Stimulated activated CD8-positive, alpha-beta memory T cell treated with anti-CD3 and anti-CD28 coated beads, Interleukin-4, amount 100 ng/mL, for 24 hours (primary cell): ENCODE results near the gene FIBP.

ENCODE experiments used
- DNase-seq: peaks from one replicate; pipeline ENCODE4 v3.0.0-alpha.2; 2020; ENCODE audit warnings: low read depth

Gene FIBP

GRCh38 chr11:65870706-65871681, 17.3 kb downstream of the FIBP start:
- no peak for DNase-seq

GRCh38 chr11:65870307-65870658, 18.0 kb downstream of the FIBP start:
- DNase-seq, result no peak

- DNase-seq, result no peak
Measured at GRCh38 chr11:65869643-65870306, 18.5 kb downstream of the FIBP start.

- DNase-seq, result no peak
Measured at GRCh38 chr11:65868907-65869306, 19.4 kb downstream of the FIBP start.

GRCh38 chr11:65868076-65868667, 20.1 kb downstream of the FIBP start:
- no peak for DNase-seq

GRCh38 chr11:65867284-65868071, 20.8 kb downstream of the FIBP start:
- peak; percentile 24 for DNase-seq

- no peak for DNase-seq
Measured at GRCh38 chr11:65866509-65867283, 21.6 kb downstream of the FIBP start.

GRCh38 chr11:65865550-65866172, 22.6 kb downstream of the FIBP start:
- DNase-seq, result no peak

- DNase-seq, result no peak
Measured at GRCh38 chr11:65864706-65865471, 23.4 kb downstream of the FIBP start.

GRCh38 chr11:65863889-65864705, 24.2 kb downstream of the FIBP start:
- no peak for DNase-seq

GRCh38 chr11:65862941-65863888, 25.1 kb downstream of the FIBP start:
- DNase-seq, result no peak

- no peak for DNase-seq
Measured at GRCh38 chr11:65862191-65862735, 26.0 kb downstream of the FIBP start.

- DNase-seq, result no peak
Measured at GRCh38 chr11:65861533-65862183, 26.6 kb downstream of the FIBP start.

GRCh38 chr11:65861165-65861505, 27.1 kb downstream of the FIBP start:
- no peak for DNase-seq

- DNase-seq, result peak; percentile 93
Measured at GRCh38 chr11:65860278-65861164, 27.8 kb downstream of the FIBP start, which contains the start of gene MUS81. MUS81 (plus strand) TSS chr11:65860433; CDS start chr11:65860754, 321 bp downstream.

- DNase-seq, result no peak
Measured at GRCh38 chr11:65859812-65860277, 28.4 kb downstream of the FIBP start.
